HepG2 (cell line): ENCODE data around the gene CAMSAP1. TPM values are rescaled to one million over a fixed set of nuclear protein-coding genes. Genes with fewer than 3 reads are reported as not detected.

Source experiments
- ATAC-seq: fragments of 200-7000 bp; cut with Tn5 transposase; 3 replicates; pipeline ENCODE4 v1.9.1; 2020; ENCODE audit warnings: mild to moderate bottlenecking, moderate library complexity
- BruUV-seq: library from RNA; stranded (reverse); fragments of 400-500 nt; replicated peaks from 2 replicates; lab custom pipeline; 2021; lab: Mats Ljungman, UMichigan
- CTCF ChIA-PET: fragments of 300-600 bp; formaldehyde crosslinking; extraction: SDS; loops from one replicate; lab custom pipeline; 2021; ENCODE audit warnings: low total read pairs, inconsistent platforms, low intra/inter-chr PET ratio; lab: Yijun Ruan, JAX
- POLR2A ChIA-PET: fragments of 350-600 bp; sonication (Branson Sonifier 250); formaldehyde crosslinking; loops from one replicate; lab custom pipeline; 2020; ENCODE audit warnings: antibody characterized with exemption, inconsistent platforms; lab: Yijun Ruan, JAX
- DNase-seq: peaks from one replicate; pipeline ENCODE4 v3.0.0-alpha.2; 2015; ENCODE audit warnings: low spot score
- FAIRE-seq: peaks from 3 replicates; lab custom pipeline; 2011; peaks lifted over from hg19 to GRCh38; lab: Jason Lieb, UNC
- H2AFZ ChIP-seq: one replicate; pipeline ENCODE4 v1.6.1; 2011; ENCODE audit warnings: low read length, inconsistent platforms
- H3K27ac ChIP-seq: fragments of 300-600 bp; 3 replicates; pipeline ENCODE4 v1.8.0; 2011; ENCODE audit warnings: mixed run types, mild to moderate bottlenecking, mixed read lengths, low read length, inconsistent platforms; ENCODE audit not compliant: insufficient read depth; ENCODE audit errors: extremely low read length
- H3K27me3 ChIP-seq, 2 experiments: fragments of 200-600 bp in 1 of 2; 2 replicates in 1 of 2; 3 replicates in 1 of 2; pipeline versions ENCODE4 v1.6.0 to v1.8.0; 2011; ENCODE audit warnings: low read length in 2 of 2, mild to moderate bottlenecking in 2 of 2, moderate library complexity in 2 of 2, inconsistent platforms in 1 of 2; ENCODE audit not compliant: insufficient read depth in 2 of 2, control insufficient read depth in 1 of 2
- H3K36me3 ChIP-seq, 2 experiments: fragments of 200-600 bp in 1 of 2; replicated peaks in 1 of 2; 2 replicates in 1 of 2; 3 replicates in 1 of 2; pipeline versions ENCODE4 v1.5.1 to v1.8.0; 2011; ENCODE audit warnings: low read length in 2 of 2, inconsistent platforms in 1 of 2; ENCODE audit not compliant: insufficient read depth in 2 of 2, control insufficient read depth in 1 of 2
- H3K4me1 ChIP-seq: 2 replicates; pipeline ENCODE4 v1.5.1; 2012; ENCODE audit warnings: low read length, inconsistent platforms; ENCODE audit not compliant: insufficient read depth
- H3K4me2 ChIP-seq: 2 replicates; pipeline ENCODE4 v1.6.0; 2011; ENCODE audit warnings: low read depth, low read length, inconsistent platforms
- H3K4me3 ChIP-seq, 3 experiments: fragments of 200-600 bp in 1 of 3; sonication (generic), shearing (Covaris generic) in 1 of 3; replicated peaks in 1 of 3; 2 replicates each; pipeline ENCODE4 v1.5.1; 2011 to 2016; ENCODE audit warnings: low read length in 3 of 3, inconsistent platforms in 2 of 3, low read depth in 2 of 3, mild to moderate bottlenecking in 2 of 3, control low read depth in 1 of 3, mixed read lengths in 1 of 3; ENCODE audit not compliant: insufficient read depth in 1 of 3
- H3K79me2 ChIP-seq: one replicate; pipeline ENCODE4 v1.6.1; 2011; ENCODE audit warnings: low read length, inconsistent platforms; ENCODE audit not compliant: insufficient read depth
- H3K9ac ChIP-seq: 2 replicates; pipeline ENCODE4 v1.6.0; 2011; ENCODE audit warnings: mild to moderate bottlenecking, low read depth, low read length, inconsistent platforms; ENCODE audit not compliant: insufficient read depth
- H3K9me3 ChIP-seq: 2 replicates; pipeline ENCODE4 v1.5.1; 2012; ENCODE audit warnings: mild to moderate bottlenecking, low read length
- H4K20me1 ChIP-seq: 2 replicates; pipeline ENCODE4 v1.6.0; 2011; ENCODE audit warnings: inconsistent platforms, mild to moderate bottlenecking, low read length, moderate library complexity; ENCODE audit not compliant: insufficient read depth
- FOXA3 ChIP-seq: IDR thresholded peaks from 2 replicates; pipeline ENCODE4 v1.6.1; 2016; ENCODE audit warnings: missing genetic modification reagents, missing compliant biosample characterization
- FOXC1 ChIP-seq: sonication (generic); formaldehyde crosslinking; IDR thresholded peaks from 2 replicates; pipeline ENCODE4 v1.8.0; 2022; ENCODE audit warnings: mild to moderate bottlenecking, missing genetic modification reagents, borderline replicate concordance
- NCOR1 ChIP-seq: fragments of 200-600 bp; sonication (generic); IDR thresholded peaks from 2 replicates; pipeline ENCODE4 v1.7.0; 2017; ENCODE audit warnings: antibody characterized with exemption, low read length, borderline replicate concordance
- NFIC ChIP-seq: IDR thresholded peaks from 2 replicates; pipeline ENCODE4 v1.6.1; 2012; ENCODE audit warnings: mild to moderate bottlenecking, low read length, inconsistent platforms
- NR1H2 ChIP-seq: sonication (generic); formaldehyde crosslinking; IDR thresholded peaks from 2 replicates; pipeline ENCODE4 v1.8.1; 2022; ENCODE audit warnings: low read depth, missing genetic modification reagents, borderline replicate concordance
- NR2F2 ChIP-seq: IDR thresholded peaks from 2 replicates; pipeline ENCODE4 v1.6.1; 2012; ENCODE audit warnings: low read depth, inconsistent platforms, borderline replicate concordance
- TMF1 ChIP-seq: sonication (generic); formaldehyde crosslinking; IDR thresholded peaks from 2 replicates; pipeline ENCODE4 v1.8.1; 2022; ENCODE audit warnings: low read depth, missing genetic modification reagents
- U2AF2 ChIP-seq: fragments of 200-400 bp; formaldehyde crosslinking; IDR thresholded peaks from 2 replicates; pipeline ENCODE4 v1.6.1; 2017; ENCODE audit warnings: low read depth, mild to moderate bottlenecking, low read length
- ZFP62 ChIP-seq: sonication (generic); formaldehyde crosslinking; IDR thresholded peaks from 2 replicates; pipeline ENCODE4 v1.4.0; 2020; ENCODE audit warnings: missing genetic modification reagents
- ZNF280D ChIP-seq: sonication (generic); formaldehyde crosslinking; IDR thresholded peaks from 2 replicates; pipeline ENCODE4 v1.5.1; 2020; ENCODE audit warnings: mild to moderate bottlenecking, missing genetic modification reagents
- ZNF512B ChIP-seq: sonication (generic); formaldehyde crosslinking; IDR thresholded peaks from 2 replicates; pipeline ENCODE4 v1.5.1; 2020; ENCODE audit warnings: missing genetic modification reagents, mild to moderate bottlenecking, borderline replicate concordance
- WGBS: methylation state at CpG from one replicate; pipeline ENCODE4 v1.1.6; 2017; ENCODE audit warnings: low lambda C conversion rate; 5-methylcytosine and 5-hydroxymethylcytosine counted together
- in situ Hi-C: cut with HindIII; loops from 2 replicates; pipeline ENCODE4 v1.10.0; 2017; ENCODE audit warnings: low pct_unique_long_range_greater_than_20kb; ENCODE audit not compliant: extremely low pct_ligation_motif_present
- intact Hi-C: fragments of 100-400 bp; cut with micrococcal nuclease; formaldehyde crosslinking; loops from one replicate; pipeline ENCODE4 v1.10.0; 2022; ENCODE audit not compliant: unreplicated experiment
- polyA plus RNA-seq, 8 experiments: library from polyadenylated mRNA; depleted of rRNA in 3 of 8; stranded (reverse) in 7 of 8; unstranded in 1 of 8; fragments of >200 nt; fragmentation: Illumina TruSeq in 4 of 8; extraction: Trizol in 4 of 8; gene quantifications; 2 replicates each; pipeline versions ENCODE4 v1.2.1 to v1.2.3, GENCODE V29; 2011 to 2016; ENCODE audit warnings: low read depth in 4 of 8, missing spikeins in 1 of 8, mixed read lengths in 1 of 8; ENCODE audit not compliant: insufficient read depth in 1 of 8
- total RNA-seq, 5 experiments: library from RNA; depleted of rRNA; stranded (reverse); fragments of >200 nt; fragmentation: Illumina TruSeq; extraction: Trizol; gene quantifications; 2 replicates each; pipeline ENCODE4 v1.2.3, GENCODE V29; 2016; ENCODE audit warnings: low read depth in 1 of 5
- TF ChIP-seq, protein P1 (sequence below): sonication (generic); formaldehyde crosslinking; IDR thresholded peaks from 2 replicates; pipeline ENCODE4 v1.8.0; 2022; ENCODE audit warnings: missing genetic modification reagents, low read depth, mild to moderate bottlenecking, borderline replicate concordance

The CAMSAP1 gene
- total and polyA plus RNA-seq, 2 of the 13 experiments (the other 11 are each of a cell fraction or from before 2014, with no cell fraction given) = 3.8 to 12.4 TPM

DNA sequence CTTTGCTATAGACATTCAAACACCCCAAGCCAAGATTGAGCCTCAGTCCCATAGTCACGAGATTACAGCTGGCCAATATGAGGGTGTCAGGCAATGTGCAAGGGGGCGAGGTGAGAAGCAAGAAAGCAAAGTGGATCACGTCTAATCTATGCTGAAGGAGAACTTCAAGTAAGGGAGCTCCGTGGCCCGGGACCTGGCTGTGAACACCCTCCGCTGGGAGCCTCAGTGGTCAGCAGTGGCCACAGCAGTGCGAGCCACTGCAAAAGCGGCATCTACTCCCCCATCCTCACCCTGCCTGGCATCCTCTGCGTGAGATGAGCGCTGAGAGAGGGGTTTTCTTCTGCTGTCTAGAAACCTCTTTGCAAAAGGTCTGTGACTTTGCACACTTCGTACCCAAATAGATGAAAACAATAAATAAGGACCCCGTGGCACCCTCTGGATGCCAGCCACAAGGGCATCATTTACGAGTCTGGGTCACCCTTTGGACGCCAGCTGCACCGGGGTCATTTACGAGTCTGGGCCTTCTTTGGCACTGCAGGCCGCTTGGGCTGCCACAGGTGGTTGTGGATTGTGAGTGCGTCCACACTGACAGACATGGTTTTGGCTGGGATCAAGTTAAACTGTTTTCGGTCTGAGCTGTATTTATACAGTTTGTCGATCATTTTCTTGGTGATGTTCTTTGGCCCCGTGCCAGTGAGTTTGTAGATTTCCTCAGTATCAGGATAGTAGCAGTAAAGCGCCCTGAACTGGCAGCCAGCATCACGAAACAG, 96.4 kb downstream of the CAMSAP1 start:
- H3K27ac ChIP-seq = no peak overlapping the region
- H2AFZ ChIP-seq = no peak overlapping the region
- no peaks in the 10 kb centered on the region for H4K20me1 ChIP-seq
- WGBS = 97% methylated on average over 16 of the region's 23 CpGs
- no peaks in the 10 kb centered on the region for H3K4me1 ChIP-seq
- H3K79me2 ChIP-seq = no peaks in the 10 kb centered on the region
- FAIRE-seq (no peak), DNase-seq (no peak), ATAC-seq (no peak)
- POLR2A ChIA-PET = no interaction called here
- H3K36me3 ChIP-seq = peaks cover 18 to 55% of the 10 kb centered on the region in 2 experiments; a peak in 4 of 5 replicates
- no peak overlapping the region for H3K9ac ChIP-seq
- CTCF ChIA-PET = no interaction called here
- H3K27me3 ChIP-seq = no peaks in the 10 kb centered on the region
- no peak overlapping the region for H3K4me3 ChIP-seq
- H3K4me2 ChIP-seq = no peak overlapping the region
- H3K9me3 ChIP-seq = no peaks in the 10 kb centered on the region
- intact Hi-C loops = no loop called here
- in situ Hi-C loops = no loop called here
- no TSS peak for BruUV-seq
- TF ChIP-seq TMF1 (CRISPR knock-in tag) (no peak), NR2F2 (no peak), ZNF280D (CRISPR knock-in tag) (no peak), FOXC1 (CRISPR knock-in tag) (no peak), NFIC (no peak), NCOR1 (no peak), NR1H2 (CRISPR knock-in tag) (no peak), ZNF512B (CRISPR knock-in tag) (no peak), ZFP62 (no peak), U2AF2 (no peak), FOXA3 (CRISPR knock-in tag) (no peak)
- TF ChIP-seq, protein P1, sequence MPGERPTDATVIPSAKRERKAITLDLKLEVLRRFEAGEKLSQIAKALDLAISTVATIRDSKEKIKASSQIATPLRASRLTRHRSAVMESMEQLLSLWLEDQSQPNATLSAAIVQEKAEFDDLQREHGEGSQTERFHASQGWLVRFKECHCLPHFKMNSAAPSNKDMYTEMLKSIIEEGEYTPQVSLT (CRISPR knock-in tag) = no peak
